Measurements from ENCODE around the gene AUH.

The AUH gene

GRCh38 chr9:91349115-91349555, 12.6 kb downstream of the AUH start:
- TF ChIP-seq CTCF (IDR thresholded peaks at IDR 0.05): no peak

GRCh38 chr9:91348191-91348807, 13.4 kb downstream of the AUH start:
- Histone ChIP-seq H3K9me3 (no peaks in the 10 kb centered on the region), H3K4me1 (ENCODE audit: control insufficient read depth in 1 of 2, insufficient read depth in 1 of 2, low read depth in 1 of 2, low read length in 1 of 2) (no peaks in the 10 kb centered on the region), H3K4me3 (ENCODE audit: low read depth in 1 of 2, low read length in 1 of 2) (no peak overlapping the region), H3K36me3 (peaks cover 13% of the 10 kb centered on the region), H3K27ac (no peak overlapping the region), H3K27me3 (no peaks in the 10 kb centered on the region)
- TF ChIP-seq CTCF (IDR thresholded peaks at IDR 0.05): no peak

More at GRCh38 chr9:91349115-91349555, 12.6 kb downstream of the AUH start:
- Histone ChIP-seq H3K27ac (no peak overlapping the region), H3K9me3 (no peaks in the 10 kb centered on the region), H3K4me3 (ENCODE audit: low read depth in 1 of 2, low read length in 1 of 2) (no peak overlapping the region), H3K36me3 (peaks cover 13% of the 10 kb centered on the region), H3K4me1 (ENCODE audit: control insufficient read depth in 1 of 2, insufficient read depth in 1 of 2, low read depth in 1 of 2, low read length in 1 of 2) (no peaks in the 10 kb centered on the region), H3K27me3 (no peaks in the 10 kb centered on the region)

- no peak for TF ChIP-seq CTCF (IDR thresholded peaks at IDR 0.05)
- Histone ChIP-seq H3K4me3 (ENCODE audit: low read depth in 1 of 2, low read length in 1 of 2) (no peak overlapping the region), H3K4me1 (ENCODE audit: control insufficient read depth in 1 of 2, insufficient read depth in 1 of 2, low read depth in 1 of 2, low read length in 1 of 2) (no peaks in the 10 kb centered on the region), H3K27me3 (no peaks in the 10 kb centered on the region), H3K36me3 (peaks cover 16% of the 10 kb centered on the region), H3K9me3 (no peaks in the 10 kb centered on the region), H3K27ac (no peak overlapping the region)
Measured at GRCh38 chr9:91347377-91347776, 14.3 kb downstream of the AUH start.

GRCh38 chr9:91346644-91347043, 15.1 kb downstream of the AUH start:
- H3K4me1 ChIP-seq (ENCODE audit: control insufficient read depth in 1 of 2, insufficient read depth in 1 of 2, low read depth in 1 of 2, low read length in 1 of 2): no peaks in the 10 kb centered on the region
- no peak overlapping the region for H3K4me3 ChIP-seq (ENCODE audit: low read depth in 1 of 2, low read length in 1 of 2)
- peaks cover 17% of the 10 kb centered on the region for H3K36me3 ChIP-seq
- no peaks in the 10 kb centered on the region for H3K9me3 ChIP-seq
- no peak overlapping the region for H3K27ac ChIP-seq
- H3K27me3 ChIP-seq: no peaks in the 10 kb centered on the region
- no peak for TF ChIP-seq CTCF (IDR thresholded peaks at IDR 0.05)

GRCh38 chr9:91345978-91346377, 15.7 kb downstream of the AUH start:
- Histone ChIP-seq H3K9me3 (no peaks in the 10 kb centered on the region), H3K27ac (no peak overlapping the region), H3K27me3 (no peaks in the 10 kb centered on the region), H3K4me1 (ENCODE audit: control insufficient read depth in 1 of 2, insufficient read depth in 1 of 2, low read depth in 1 of 2, low read length in 1 of 2) (no peaks in the 10 kb centered on the region), H3K4me3 (ENCODE audit: low read depth in 1 of 2, low read length in 1 of 2) (no peak overlapping the region), H3K36me3 (peaks cover 17% of the 10 kb centered on the region)
- no peak for TF ChIP-seq CTCF (IDR thresholded peaks at IDR 0.05)
